Testis (tissue), 2 donors: ENCODE measurements around the gene IFT27.

Experiments
- CTCF ChIP-seq, 3 experiments: fragments of 450-650 bp in 2 of 3; fragments of 200-600 bp in 1 of 3; sonication (generic) in 1 of 3; IDR thresholded peaks; one replicate each; pipeline ENCODE4 v1.5.1; 2016 to 2019; ENCODE audit warnings: antibody characterized with exemption in 3 of 3, mild to moderate bottlenecking in 2 of 3, moderate library complexity in 1 of 3
- POLR2A ChIP-seq: fragments of 450-650 bp; IDR thresholded peaks from one replicate; pipeline ENCODE4 v1.6.1; 2017; ENCODE audit warnings: antibody characterized with exemption, mild to moderate bottlenecking, moderate library complexity

- TF ChIP-seq CTCF (IDR thresholded peaks at IDR 0.05) (no peak), POLR2A (no peak)
Observed at GRCh38 chr22:36763576-36763975, 12.3 kb downstream of the IFT27 start.
